ENCODE data around the gene HOXA3. TPM values are rescaled to one million over a fixed set of nuclear protein-coding genes. Genes with fewer than 3 reads are reported as not detected.

Gene HOXA3
- polyA plus RNA-seq, 1 of the 3 experiments (the other 2 are of a cell fraction), result 0.15 TPM

DNA sequence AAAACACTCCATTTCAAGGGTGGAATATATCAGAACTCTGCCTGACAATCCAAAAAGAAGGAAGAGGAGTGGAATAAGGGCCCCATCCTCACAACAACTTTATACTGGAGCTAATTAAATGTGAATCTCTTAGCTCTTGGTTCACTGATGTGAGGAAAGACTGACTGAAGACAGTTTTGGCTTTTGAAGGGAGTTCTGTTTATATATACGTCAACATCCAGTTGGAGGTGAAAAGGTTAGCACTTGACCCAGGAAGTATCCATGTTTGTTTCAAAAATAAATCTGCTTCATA lies 59.6 kb downstream of the HOXA3 start:
- Histone ChIP-seq H3K9ac (no peak overlapping the region), H3K36me3 (replicated peaks in 1 of 2; ENCODE audit: control insufficient read depth in 1 of 2, insufficient read depth in 2 of 2, low read length in 1 of 2) (no peaks in the 10 kb centered on the region), H3K4me2 (no peak overlapping the region), H3K27me3 (ENCODE audit: insufficient read depth) (peaks cover 93% of the 10 kb centered on the region), H3K4me1 (ENCODE audit: control insufficient read depth in 1 of 2, insufficient read depth in 2 of 2, low read depth in 1 of 2, low read length in 1 of 2) (no peaks in the 10 kb centered on the region; a peak in 1 of 4 replicates), H2AFZ (ENCODE audit: low read depth) (no peak overlapping the region), H4K20me1 (ENCODE audit: insufficient read depth) (no peaks in the 10 kb centered on the region), H3K79me2 (ENCODE audit: insufficient read depth) (no peaks in the 10 kb centered on the region), H3K9me3 (no peaks in the 10 kb centered on the region), H3K4me3 (ENCODE audit: low read depth in 2 of 2, low read length in 1 of 2) (no peak overlapping the region), H3K27ac (ENCODE audit: low read depth in 2 of 2, low read length in 1 of 2) (no peak overlapping the region), H3K9me2 (no peaks in the 10 kb centered on the region), H3F3A (replicated peaks; ENCODE audit: insufficient read depth) (no peaks in the 10 kb centered on the region)
- CTCF ChIA-PET, result interaction anchor here (1.8 kb wide), 1 partner anchor 9 kb away, joined by 6 read pairs; no protein-coding TSS in a partner anchor
- WGBS (ENCODE audit: low lambda C conversion rate), result 6% methylated on average over 1 of the region's 1 CpG
- TF ChIP-seq CHD2 (IDR thresholded peaks at IDR 0.05; ENCODE audit: low read length, partially characterized antibody) (no peak), RFX5 (IDR thresholded peaks at IDR 0.05; ENCODE audit: low read length) (no peak), FOSL2 (IDR thresholded peaks at IDR 0.05; ENCODE audit: borderline replicate concordance, low read depth) (no peak), TCF12 (IDR thresholded peaks at IDR 0.05) (no peak), CTCF (IDR thresholded peaks at IDR 0.05) (no peak), RXRA (IDR thresholded peaks at IDR 0.05; ENCODE audit: borderline replicate concordance, low read depth) (no peak), SIN3A (IDR thresholded peaks at IDR 0.05; ENCODE audit: borderline replicate concordance, low read depth, low read length) (no peak), USF1 (IDR thresholded peaks at IDR 0.05; ENCODE audit: borderline replicate concordance, low read depth) (no peak), SMC3 (IDR thresholded peaks at IDR 0.05; ENCODE audit: low read depth, low read length) (no peak), FOXM1 (IDR thresholded peaks at IDR 0.05; ENCODE audit: low read depth) (no peak), NFIC (IDR thresholded peaks at IDR 0.05; ENCODE audit: borderline replicate concordance) (no peak)
- TF ChIP-seq, protein P1, sequence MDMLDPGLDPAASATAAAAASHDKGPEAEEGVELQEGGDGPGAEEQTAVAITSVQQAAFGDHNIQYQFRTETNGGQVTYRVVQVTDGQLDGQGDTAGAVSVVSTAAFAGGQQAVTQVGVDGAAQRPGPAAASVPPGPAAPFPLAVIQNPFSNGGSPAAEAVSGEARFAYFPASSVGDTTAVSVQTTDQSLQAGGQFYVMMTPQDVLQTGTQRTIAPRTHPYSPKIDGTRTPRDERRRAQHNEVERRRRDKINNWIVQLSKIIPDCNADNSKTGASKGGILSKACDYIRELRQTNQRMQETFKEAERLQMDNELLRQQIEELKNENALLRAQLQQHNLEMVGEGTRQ (IDR thresholded peaks at IDR 0.05; ENCODE audit: borderline replicate concordance, low read depth, low read length), result no peak
- POLR2A ChIA-PET, result no interaction called here
- no peak for DNase-seq

GRCh38 chr7:27091941-27092818 lies 60.2 kb downstream of the HOXA3 start:
- Histone ChIP-seq H3K27ac (ENCODE audit: low read depth in 2 of 2, low read length in 1 of 2) (no peak overlapping the region), H4K20me1 (ENCODE audit: insufficient read depth) (no peaks in the 10 kb centered on the region), H3K9me3 (no peaks in the 10 kb centered on the region), H3K79me2 (ENCODE audit: insufficient read depth) (no peaks in the 10 kb centered on the region), H3F3A (replicated peaks; ENCODE audit: insufficient read depth) (no peaks in the 10 kb centered on the region), H3K4me2 (no peak overlapping the region), H3K9ac (no peak overlapping the region), H3K27me3 (ENCODE audit: insufficient read depth) (peaks cover 93% of the 10 kb centered on the region), H3K36me3 (replicated peaks in 1 of 2; ENCODE audit: control insufficient read depth in 1 of 2, insufficient read depth in 2 of 2, low read length in 1 of 2) (no peaks in the 10 kb centered on the region), H3K4me1 (ENCODE audit: control insufficient read depth in 1 of 2, insufficient read depth in 2 of 2, low read depth in 1 of 2, low read length in 1 of 2) (no peaks in the 10 kb centered on the region; a peak in 1 of 4 replicates), H3K4me3 (ENCODE audit: low read depth in 2 of 2, low read length in 1 of 2) (no peak overlapping the region), H3K9me2 (no peaks in the 10 kb centered on the region), H2AFZ (ENCODE audit: low read depth) (no peak overlapping the region)
- ChIA-PET POLR2A (no interaction called here), CTCF (interaction anchor here (1.4 kb wide), 1 partner anchor 9 kb away, joined by 3 read pairs; no protein-coding TSS in a partner anchor)
- DNase-seq, result no peak
- WGBS (ENCODE audit: low lambda C conversion rate), result 10% methylated on average over 9 of the region's 9 CpGs
- TF ChIP-seq RFX5 (IDR thresholded peaks at IDR 0.05; ENCODE audit: low read length) (no peak), MEF2A (IDR thresholded peaks at IDR 0.05; ENCODE audit: borderline replicate concordance, low read depth) (no peak), GATA2 (CRISPR knock-in tag; IDR thresholded peaks at IDR 0.05) (no peak), TEAD4 (IDR thresholded peaks at IDR 0.05; ENCODE audit: borderline replicate concordance, insufficient read depth) (no peak), NFIC (IDR thresholded peaks at IDR 0.05; ENCODE audit: borderline replicate concordance) (no peak), SMC3 (IDR thresholded peaks at IDR 0.05; ENCODE audit: low read depth, low read length) (no peak), FOXJ3 (CRISPR knock-in tag; IDR thresholded peaks at IDR 0.05) (no peak), RCOR1 (IDR thresholded peaks at IDR 0.05; ENCODE audit: low read length) (no peak), TAF1 (IDR thresholded peaks at IDR 0.05; ENCODE audit: borderline replicate concordance, low read depth, low read length) (no peak), MXI1 (IDR thresholded peaks at IDR 0.05; ENCODE audit: low read depth, low read length) (no peak), MAX (IDR thresholded peaks at IDR 0.05; ENCODE audit: low read depth) (no peak), IRF3 (IDR thresholded peaks at IDR 0.05; ENCODE audit: low read depth, low read length) (no peak), NRF1 (IDR thresholded peaks at IDR 0.05; ENCODE audit: low read depth, low read length) (no peak), USF1 (IDR thresholded peaks at IDR 0.05; ENCODE audit: borderline replicate concordance, low read depth) (no peak)
